H1 (cell line): ENCODE results near the gene ARHGEF10L. TPM values are rescaled to one million over a fixed set of nuclear protein-coding genes. Genes with fewer than 3 reads are reported as not detected.

ENCODE experiments used
- CTCF ChIA-PET: fragments of 300-600 bp; sonication (Branson Sonifier 250); formaldehyde crosslinking; loops from one replicate; lab custom pipeline; 2021; ENCODE audit not compliant: partially characterized antibody; lab: Charles Lee
- POLR2A ChIA-PET: fragments of 300-600 bp; sonication (Branson Sonifier 250); formaldehyde crosslinking; loops from one replicate; lab custom pipeline; 2021; ENCODE audit warnings: inconsistent platforms; ENCODE audit not compliant: partially characterized antibody; lab: Charles Lee
- DNase-seq, 2 experiments: peaks; one replicate each; pipeline versions ENCODE4 v3.0.0 to v3.0.0-alpha.2; 2010 to 2022; ENCODE audit warnings: low spot score in 2 of 2, low read depth in 1 of 2, mixed read lengths in 1 of 2
- FAIRE-seq: peaks from 2 replicates; lab custom pipeline; 2011; peaks lifted over from hg19 to GRCh38; lab: Jason Lieb, UNC
- H2AFZ ChIP-seq: 2 replicates; pipeline ENCODE4 v1.8.1; 2012; ENCODE audit warnings: low read length, inconsistent platforms
- H2AK5ac ChIP-seq: 2 replicates; pipeline ENCODE4 v1.6.1; 2013; ENCODE audit warnings: low read depth, low read length
- H2BK120ac ChIP-seq: replicated peaks from 2 replicates; pipeline ENCODE3; 2013; ENCODE audit warnings: low read depth, low read length, inconsistent platforms
- H2BK12ac ChIP-seq: 2 replicates; pipeline ENCODE4 v1.6.1; 2013; ENCODE audit warnings: low read depth, low read length
- H2BK15ac ChIP-seq: 2 replicates; pipeline ENCODE4 v1.6.1; 2013; ENCODE audit warnings: low read length
- H2BK20ac ChIP-seq: 2 replicates; pipeline ENCODE4 v1.6.1; 2013; ENCODE audit warnings: low read length
- H2BK5ac ChIP-seq: 2 replicates; pipeline ENCODE4 v1.6.1; 2013; ENCODE audit warnings: low read depth, low read length
- H3K14ac ChIP-seq: 2 replicates; pipeline ENCODE4 v1.6.1; 2013; ENCODE audit warnings: inconsistent platforms; ENCODE audit not compliant: insufficient read length
- H3K18ac ChIP-seq: 2 replicates; pipeline ENCODE4 v1.6.1; 2013; ENCODE audit warnings: low read length; ENCODE audit errors: extremely low read depth
- H3K23ac ChIP-seq: 2 replicates; pipeline ENCODE4 v1.6.1; 2013; ENCODE audit warnings: inconsistent platforms; ENCODE audit not compliant: insufficient read length
- H3K23me2 ChIP-seq: 2 replicates; pipeline ENCODE4 v1.6.1; 2013; ENCODE audit warnings: low read depth, low read length
- H3K27ac ChIP-seq: 2 replicates; pipeline ENCODE4 v1.6.1; 2011; ENCODE audit warnings: low read depth, low read length, inconsistent platforms
- H3K27me3 ChIP-seq, 4 experiments: replicated peaks in 1 of 4; 1 replicate in 1 of 4; 2 replicates in 3 of 4; pipeline versions ENCODE4 v1.6.1 to v1.8.1; 2011 to 2013; ENCODE audit warnings: low read length in 3 of 4, mild to moderate bottlenecking in 3 of 4, inconsistent platforms in 2 of 4, mixed read lengths in 2 of 4, moderate library complexity in 1 of 4; ENCODE audit not compliant: control insufficient read depth in 3 of 4, insufficient read depth in 3 of 4; ENCODE audit errors: extremely low read depth in 1 of 4
- H3K36me3 ChIP-seq, 4 experiments: 2 replicates each; pipeline versions ENCODE4 v1.6.1 to v1.8.1; 2011 to 2013; ENCODE audit warnings: mild to moderate bottlenecking in 4 of 4, low read length in 3 of 4, moderate library complexity in 2 of 4, control low read depth in 1 of 4, inconsistent platforms in 1 of 4; ENCODE audit not compliant: insufficient read depth in 4 of 4, control insufficient read depth in 2 of 4
- H3K4ac ChIP-seq: replicated peaks from 2 replicates; pipeline ENCODE3; 2013; ENCODE audit warnings: low read length, low read depth, mixed read lengths, inconsistent platforms; ENCODE audit not compliant: insufficient read length
- H3K4me1 ChIP-seq, 4 experiments: replicated peaks in 1 of 4; 1 replicate in 1 of 4; 2 replicates in 3 of 4; pipeline versions ENCODE4 v1.6.1 to v1.8.1; 2011 to 2013; ENCODE audit warnings: low read length in 3 of 4, inconsistent platforms in 2 of 4, mixed read lengths in 1 of 4; ENCODE audit not compliant: insufficient read depth in 4 of 4, control insufficient read depth in 3 of 4
- H3K4me2 ChIP-seq, 2 experiments: 2 replicates each; pipeline versions ENCODE4 v1.6.1 to v1.8.1; 2011 to 2013; ENCODE audit warnings: low read depth in 2 of 2, low read length in 2 of 2, control low read depth in 1 of 2, inconsistent platforms in 1 of 2, mild to moderate bottlenecking in 1 of 2; ENCODE audit not compliant: insufficient read depth in 1 of 2
- H3K4me3 ChIP-seq, 4 experiments: fragments of 200-600, 300-600 bp in 1 of 4; sonication (generic), shearing (Covaris generic), sonication (Bioruptor Twin) in 1 of 4; 2 replicates each; pipeline versions ENCODE4 v1.5.1 to v1.8.1; 2011 to 2016; ENCODE audit warnings: low read length in 4 of 4, low read depth in 3 of 4, control low read depth in 2 of 4, inconsistent platforms in 2 of 4, mild to moderate bottlenecking in 2 of 4, mixed read lengths in 1 of 4, moderate library complexity in 1 of 4; ENCODE audit not compliant: insufficient read depth in 2 of 4; ENCODE audit errors: extremely low read depth in 1 of 4
- H3K56ac ChIP-seq: replicated peaks from 2 replicates; pipeline ENCODE3; 2013; ENCODE audit warnings: low read depth, mild to moderate bottlenecking, mixed read lengths, low read length, inconsistent platforms; ENCODE audit not compliant: insufficient read length
- H3K79me1 ChIP-seq: 2 replicates; pipeline ENCODE4 v1.6.1; 2013; ENCODE audit warnings: low read depth, low read length, control low read depth
- H3K79me2 ChIP-seq, 2 experiments: 2 replicates each; pipeline versions ENCODE4 v1.6.1 to v1.8.1; 2012 to 2013; ENCODE audit warnings: low read length in 2 of 2, mild to moderate bottlenecking in 2 of 2, inconsistent platforms in 1 of 2; ENCODE audit not compliant: insufficient read depth in 2 of 2, control insufficient read depth in 1 of 2
- H3K9ac ChIP-seq, 4 experiments: replicated peaks in 1 of 4; 1 replicate in 1 of 4; 2 replicates in 3 of 4; pipeline versions ENCODE4 v1.6.1 to v1.8.1; 2011 to 2013; ENCODE audit warnings: low read depth in 3 of 4, low read length in 3 of 4, control low read depth in 2 of 4, mild to moderate bottlenecking in 2 of 4, moderate library complexity in 2 of 4, inconsistent platforms in 1 of 4; ENCODE audit errors: extremely low read depth in 1 of 4
- H3K9me3 ChIP-seq, 2 experiments: 2 replicates each; pipeline versions ENCODE4 v1.6.1 to v1.8.1; 2012 to 2013; ENCODE audit warnings: mild to moderate bottlenecking in 2 of 2, moderate library complexity in 2 of 2, control low read depth in 1 of 2, inconsistent platforms in 1 of 2, low read depth in 1 of 2, low read length in 1 of 2, mixed read lengths in 1 of 2; ENCODE audit not compliant: insufficient read depth in 2 of 2
- H4K20me1 ChIP-seq, 2 experiments: replicated peaks in 1 of 2; 2 replicates each; pipeline versions ENCODE3 to v1.8.1; 2011 to 2013; ENCODE audit warnings: inconsistent platforms in 2 of 2, low read length in 2 of 2, mild to moderate bottlenecking in 1 of 2; ENCODE audit not compliant: insufficient read depth in 2 of 2, control insufficient read depth in 1 of 2
- H4K5ac ChIP-seq: 2 replicates; pipeline ENCODE4 v1.6.1; 2013; ENCODE audit warnings: low read length, low read depth, mixed read lengths, inconsistent platforms; ENCODE audit not compliant: insufficient read length
- H4K8ac ChIP-seq: 2 replicates; pipeline ENCODE4 v1.8.0; 2013; ENCODE audit warnings: mild to moderate bottlenecking, moderate library complexity, low read length, inconsistent platforms; ENCODE audit not compliant: insufficient read depth; ENCODE audit errors: extremely low read depth
- H4K91ac ChIP-seq: replicated peaks from 2 replicates; pipeline ENCODE3; 2013; ENCODE audit warnings: low read length, mixed read lengths, inconsistent platforms; ENCODE audit not compliant: insufficient read length
- BACH1 ChIP-seq: IDR thresholded peaks from 2 replicates; pipeline ENCODE4 v1.6.1; 2012; ENCODE audit warnings: low read length, improper control_type of control experiment
- GABPA ChIP-seq: IDR thresholded peaks from 2 replicates; pipeline ENCODE4 v1.6.1; 2011; ENCODE audit warnings: mild to moderate bottlenecking, low read length, moderate library complexity, borderline replicate concordance; ENCODE audit not compliant: insufficient read depth
- NRF1 ChIP-seq: IDR thresholded peaks from 2 replicates; pipeline ENCODE4 v1.6.1; 2011; ENCODE audit warnings: mild to moderate bottlenecking, low read depth, low read length, improper control_type of control experiment
- TAF1 ChIP-seq: IDR thresholded peaks from 2 replicates; pipeline ENCODE4 v1.6.1; 2011; ENCODE audit warnings: mild to moderate bottlenecking, low read depth, low read length
- ZNF274 ChIP-seq: IDR thresholded peaks from 2 replicates; pipeline ENCODE4 v1.7.0; 2012; ENCODE audit warnings: low read length, borderline replicate concordance; ENCODE audit errors: extremely low read depth
- WGBS, 2 experiments: shearing (Covaris generic) in 1 of 2; methylation state at CpG; one replicate each; pipeline versions ENCODE4 v1.1.6 to v1.1.7; 2013 to 2015; ENCODE audit warnings: low lambda C conversion rate in 2 of 2, mixed read lengths in 2 of 2, inconsistent platforms in 1 of 2, low coverage in 1 of 2, missing lambda C conversion rate in 1 of 2; ENCODE audit not compliant: insufficient replicate concordance in 2 of 2, insufficient coverage in 1 of 2, insufficient read length in 1 of 2; ENCODE audit errors: extremely low coverage in 1 of 2, missing lambda C conversion rate in 1 of 2; 5-methylcytosine and 5-hydroxymethylcytosine counted together
- polyA plus RNA-seq, 7 experiments: library from polyadenylated mRNA; depleted of rRNA in 3 of 7; stranded (reverse) in 5 of 7; unstranded in 2 of 7; fragments of >200 nt in 5 of 7; fragments of 200-250 nt in 2 of 7; gene quantifications; 1 replicate in 5 of 7; 2 replicates in 1 of 7; 4 replicates in 1 of 7; pipeline versions ENCODE4 v1.2.1 to v1.2.3, GENCODE V29; 2011 to 2013; ENCODE audit warnings: missing spikeins in 2 of 7, mixed read lengths in 2 of 7
- total RNA-seq: library from RNA; stranded (reverse); fragmentation: NEBNext Ultra II Directional; extraction: Animal tissue kit (Norgen Biotek cat#: 25700); gene quantifications from 2 replicates; pipeline ENCODE4 v1.2.1, GENCODE V29; 2021

Gene ARHGEF10L
- total and polyA plus RNA-seq, 2 of the 8 experiments (the other 6 are each of a cell fraction or from before 2014, with no cell fraction given): 33.6 to 39.6 TPM

GRCh38 chr1:17633654-17634053, 94.2 kb downstream of the ARHGEF10L start:
- H3K79me2 ChIP-seq: no peaks in the 10 kb centered on the region
- TF ChIP-seq NRF1 (no peak), GABPA (no peak), ZNF274 (no peak), TAF1 (no peak), BACH1 (no peak)
- H4K91ac ChIP-seq: no peak overlapping the region
- ChIA-PET CTCF (interaction anchor here (0.9 to 3.4 kb wide), 9 partner anchors 9 to 142 kb away, joined by 3 to 16 read pairs (median 4); no protein-coding TSS in a partner anchor), POLR2A (no interaction called here)
- no peak overlapping the region for H4K8ac ChIP-seq
- no peak overlapping the region for H2AFZ ChIP-seq
- H3K4me3 ChIP-seq: no peak overlapping the region
- no peak overlapping the region for H3K14ac ChIP-seq
- H2BK5ac ChIP-seq: no peak overlapping the region
- 94% methylated on average over 8 of the region's 8 CpGs; no CpG with 5 or more reads in 1 of the 2 experiments for WGBS, 2 experiments
- H3K36me3 ChIP-seq: peaks cover 19 to 55% (median 40%) of the 10 kb centered on the region in 4 experiments
- H2AK5ac ChIP-seq: no peak overlapping the region
- H3K9me3 ChIP-seq: no peaks in the 10 kb centered on the region
- H2BK12ac ChIP-seq: no peak overlapping the region
- no peaks in the 10 kb centered on the region for H3K23me2 ChIP-seq
- H2BK120ac ChIP-seq: no peak overlapping the region
- no peak overlapping the region for H2BK20ac ChIP-seq
- H3K27ac ChIP-seq: no peak overlapping the region
- H4K5ac ChIP-seq: no peak overlapping the region
- H3K4ac ChIP-seq: no peak overlapping the region
- H2BK15ac ChIP-seq: no peak overlapping the region
- FAIRE-seq: no peak
- H3K27me3 ChIP-seq: no peaks in the 10 kb centered on the region
- H3K23ac ChIP-seq: no peak overlapping the region
- peaks cover 0 to 3% (median 0%) of the 10 kb centered on the region in 4 experiments; a peak in 1 of 7 replicates for H3K4me1 ChIP-seq
- no peak overlapping the region for H3K9ac ChIP-seq
- H4K20me1 ChIP-seq: peaks cover 1 to 5% of the 10 kb centered on the region in 2 experiments
- H3K79me1 ChIP-seq: peaks cover 2% of the 10 kb centered on the region; the same call in 1 of the 2 replicates
- H3K4me2 ChIP-seq: no peak overlapping the region
- no peak overlapping the region for H3K18ac ChIP-seq
- no peak for DNase-seq
- no peak overlapping the region for H3K56ac ChIP-seq
